NCI-H1930 (cell line): ENCODE measurements around the gene PXK.
"Not testable (repeated sequence)": the region's sequence is repeated elsewhere in the genome, so short reads cannot be mapped to it uniquely, and the experiment has no call there.

Source experiments
- DNase-seq, 2 experiments: peaks; one replicate each; lab custom pipeline; 2025; lab: John Stamatoyannopoulos, UW

Gene PXK

DNA sequence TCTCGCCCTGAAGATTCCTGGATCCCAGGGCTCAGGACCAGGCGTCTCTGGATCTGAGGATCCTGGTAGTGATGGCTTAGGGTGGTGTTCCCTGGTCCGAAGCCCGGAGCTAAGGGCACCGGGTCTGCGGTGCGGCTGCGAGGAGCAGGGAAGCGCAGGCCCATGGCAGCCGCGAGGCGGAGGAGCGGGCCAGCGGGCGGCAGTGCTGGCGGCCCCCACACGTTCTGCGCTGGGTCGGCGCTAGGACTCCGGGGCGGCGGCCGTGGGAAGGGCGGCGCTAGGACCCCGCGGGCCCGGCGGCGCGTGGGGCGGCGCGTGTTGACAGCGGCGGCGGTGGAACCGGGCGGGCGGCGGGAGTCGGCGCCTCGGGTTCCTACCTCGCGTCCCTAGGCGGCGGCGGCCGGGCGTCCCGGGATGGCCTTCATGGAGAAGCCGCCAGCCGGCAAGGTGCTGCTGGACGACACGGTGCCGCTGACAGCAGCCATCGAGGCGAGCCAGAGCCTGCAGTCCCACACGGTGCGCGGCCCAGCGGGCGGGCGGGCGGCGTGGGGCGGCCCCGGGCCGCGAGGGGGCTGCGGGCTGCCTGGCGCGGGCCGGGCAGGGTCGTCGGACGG lies at the start of gene PXK:
Gene PXK (plus strand): TSS at position 318 of the 614 bp plus-strand sequence. CDS start 97 bp downstream, at position 415.
- peak in 1 of 2 experiments; percentile 45 for DNase-seq

DNA sequence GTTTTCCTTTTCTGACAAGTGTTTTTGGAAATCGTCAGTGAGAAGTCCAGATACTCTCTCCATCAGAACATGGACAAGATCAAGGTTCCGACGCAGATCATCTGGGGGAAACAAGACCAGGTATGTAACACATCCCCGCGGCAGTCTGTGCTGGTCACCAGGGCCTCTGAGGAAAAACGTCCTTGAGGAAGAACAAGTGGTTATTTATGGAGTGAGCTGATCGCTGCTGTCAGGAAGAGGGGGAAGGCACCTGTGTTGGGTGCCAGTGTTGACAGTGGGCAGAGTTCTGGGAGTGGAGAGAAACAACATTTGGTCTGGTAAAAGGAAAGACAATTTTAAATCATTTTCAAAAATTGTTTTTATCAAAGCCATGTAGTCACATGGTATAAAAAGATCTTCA lies 47.4 kb upstream of the PXK start:
- DNase-seq, result no peak

DNA sequence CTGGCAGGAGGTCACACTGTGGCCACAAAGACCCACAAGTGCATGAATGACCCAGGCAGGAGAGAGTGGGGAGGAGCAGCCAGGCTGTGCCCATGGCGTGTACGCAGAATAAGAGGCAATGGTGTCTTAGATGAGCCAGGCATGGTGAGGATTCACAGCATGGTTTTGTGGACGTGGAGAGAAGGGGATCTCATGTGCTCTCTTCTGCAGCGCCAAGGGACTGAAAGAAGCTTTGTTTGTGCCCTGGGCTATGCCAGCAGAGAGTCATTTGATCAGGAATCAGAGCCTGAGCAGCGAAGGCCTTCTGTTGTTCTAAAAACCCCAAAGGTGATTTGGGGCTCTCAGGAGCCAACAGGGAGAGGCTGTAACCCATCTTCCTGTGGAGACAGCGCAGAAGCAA lies 45.3 kb upstream of the PXK start:
- DNase-seq, result no peak

DNA sequence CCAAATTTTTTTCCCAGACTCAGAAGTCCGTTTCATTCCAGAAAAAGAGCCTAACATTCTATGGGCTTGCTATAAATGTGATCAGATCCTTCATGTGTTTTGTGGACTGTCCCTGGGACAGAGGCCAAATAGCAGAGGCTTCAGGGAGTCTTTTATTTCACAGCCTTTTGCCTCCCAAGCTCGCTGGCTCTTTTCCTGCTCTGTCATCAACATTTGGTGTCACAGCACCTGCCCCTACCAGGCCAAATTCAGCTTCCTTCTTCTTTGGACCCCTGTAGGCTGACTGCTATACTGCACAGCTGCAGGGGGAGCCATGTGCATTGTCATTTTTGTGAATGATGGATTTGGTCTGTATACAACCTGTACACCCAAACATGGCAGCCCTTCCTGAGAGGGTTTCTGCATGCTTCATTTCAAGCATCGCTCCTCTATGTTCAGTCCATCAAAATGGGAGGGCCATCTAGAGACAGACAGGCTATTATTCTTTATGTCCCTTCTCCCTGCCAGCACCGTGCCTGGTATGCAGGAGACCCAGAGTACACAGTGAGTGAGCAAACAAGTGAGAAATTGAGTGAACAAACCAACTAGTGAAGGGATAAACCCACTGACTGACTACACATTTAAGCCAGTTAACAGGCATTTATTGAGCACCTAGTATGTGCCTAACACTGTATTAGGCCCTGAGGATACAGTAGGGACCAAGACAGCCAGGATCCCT lies 44.5 kb upstream of the PXK start:
- DNase-seq, result no peak

DNA sequence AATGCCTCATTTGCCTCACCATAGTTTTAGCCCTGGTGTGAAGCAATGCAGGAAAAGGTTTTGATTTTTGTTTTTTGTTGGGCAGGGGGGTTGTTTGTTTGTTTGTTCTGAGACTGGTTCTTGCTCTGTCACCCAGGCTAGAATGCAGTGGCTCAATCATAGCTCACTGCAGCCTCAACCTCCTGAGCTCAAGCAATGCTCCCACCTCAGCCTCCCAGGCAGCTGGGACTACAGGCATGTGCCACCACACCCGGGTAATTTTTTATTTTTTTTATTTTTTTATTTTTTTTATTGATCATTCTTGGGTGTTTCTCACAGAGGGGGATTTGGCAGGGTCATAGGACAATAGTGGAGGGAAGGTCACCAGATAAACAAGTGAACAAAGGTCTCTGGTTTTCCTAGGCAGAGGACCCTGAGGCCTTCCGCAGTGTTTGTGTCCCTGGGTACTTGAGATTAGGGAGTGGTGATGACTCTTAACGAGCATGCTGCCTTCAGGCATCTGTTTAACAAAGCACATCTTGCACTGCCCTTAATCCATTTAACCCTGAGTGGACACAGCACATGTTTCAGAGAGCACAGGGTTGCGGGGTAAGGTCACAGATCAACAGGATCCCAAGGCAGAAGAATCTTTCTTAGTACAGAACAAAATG lies 43.6 kb upstream of the PXK start:
- DNase-seq, result not testable (repeated sequence)

DNA sequence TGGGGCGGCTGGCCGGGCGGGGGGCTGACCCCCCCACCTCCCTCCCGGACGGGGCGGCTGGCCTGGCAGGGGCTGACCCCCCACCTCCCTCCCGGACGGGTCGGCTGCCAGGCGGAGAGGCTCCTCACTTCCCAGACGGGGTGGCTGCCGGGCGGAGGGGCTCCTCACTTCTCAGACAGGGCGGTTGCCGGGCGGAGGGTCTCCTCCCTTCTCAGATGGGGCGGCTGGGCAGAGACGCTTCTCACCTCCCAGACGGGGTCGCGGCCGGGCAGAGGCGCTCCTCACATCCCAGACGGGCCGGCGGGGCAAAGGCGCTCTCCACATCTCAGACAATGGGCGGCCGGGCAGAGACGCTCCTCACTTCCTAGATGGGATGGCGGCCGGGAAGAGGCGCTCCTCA lies 42.2 kb upstream of the PXK start:
- not testable (repeated sequence) for DNase-seq

DNA sequence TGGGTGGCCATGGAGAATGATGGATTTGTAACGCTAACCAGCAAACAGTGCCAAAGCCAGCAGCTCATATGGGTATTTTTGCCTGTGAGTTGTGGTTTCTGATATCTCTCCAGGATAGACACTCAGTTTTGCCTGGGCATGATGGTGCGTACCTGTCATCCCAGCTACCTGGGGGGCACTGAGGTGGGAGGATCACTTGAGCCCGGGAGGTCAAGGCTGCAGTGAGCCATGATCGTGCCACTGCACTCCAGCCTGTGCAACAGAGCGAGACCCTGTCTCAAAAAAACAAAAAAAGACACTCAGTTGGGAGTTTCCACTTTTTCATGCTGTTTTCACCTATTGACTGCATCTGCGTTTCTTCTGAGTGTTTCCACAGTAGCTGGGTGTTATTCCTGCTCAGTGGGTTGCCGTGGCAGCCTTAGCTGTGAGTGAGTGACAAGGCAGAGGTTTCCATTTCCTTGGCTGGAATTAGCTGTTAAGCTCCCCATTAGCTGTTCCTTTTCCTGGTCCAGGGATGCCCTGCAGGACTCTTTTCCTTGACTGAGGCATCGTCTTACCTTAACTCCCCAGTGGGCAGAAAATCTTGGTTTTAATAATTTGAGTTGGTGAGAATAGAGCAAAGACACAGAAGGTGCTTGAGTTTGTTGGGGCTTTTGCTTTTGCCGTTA lies 40.9 kb upstream of the PXK start:
- DNase-seq, result no peak

DNA sequence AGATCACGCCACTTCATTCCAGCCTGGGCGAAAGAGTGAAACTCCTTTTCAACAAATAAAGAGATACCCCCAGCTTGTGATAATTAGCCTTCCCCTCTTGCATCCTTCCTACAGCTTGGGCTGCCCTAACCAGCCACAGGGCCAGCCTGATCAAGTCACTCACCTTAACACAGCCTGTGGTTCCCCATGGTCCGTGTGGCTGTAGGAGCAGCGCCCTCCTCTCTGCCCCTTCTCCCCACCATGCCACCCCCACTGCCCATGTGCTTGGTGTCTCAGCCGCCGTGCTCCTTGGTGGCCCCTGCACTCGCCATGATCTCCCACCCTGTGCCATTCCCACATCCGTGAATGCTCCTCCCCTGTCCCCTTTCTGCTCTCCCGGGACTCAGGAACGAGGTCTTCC lies 39.8 kb upstream of the PXK start:
- no peak for DNase-seq

DNA sequence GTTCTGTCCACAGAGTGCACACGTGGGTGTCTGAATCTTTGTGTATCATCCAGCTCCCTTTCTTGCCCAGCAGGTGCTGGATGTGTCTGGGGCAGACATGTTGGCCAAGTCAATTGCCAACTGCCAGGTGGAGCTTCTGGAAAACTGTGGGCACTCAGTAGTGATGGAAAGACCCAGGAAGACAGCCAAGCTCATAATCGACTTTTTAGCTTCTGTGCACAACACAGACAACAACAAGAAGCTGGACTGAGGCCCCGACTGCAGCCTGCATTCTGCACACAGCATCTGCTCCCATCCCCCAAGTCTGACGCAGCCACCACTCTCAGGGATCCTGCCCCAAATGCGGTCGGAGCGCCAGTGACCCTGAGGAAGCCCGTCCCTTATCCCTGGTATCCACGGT lies 39.2 kb upstream of the PXK start:
- no peak for DNase-seq

DNA sequence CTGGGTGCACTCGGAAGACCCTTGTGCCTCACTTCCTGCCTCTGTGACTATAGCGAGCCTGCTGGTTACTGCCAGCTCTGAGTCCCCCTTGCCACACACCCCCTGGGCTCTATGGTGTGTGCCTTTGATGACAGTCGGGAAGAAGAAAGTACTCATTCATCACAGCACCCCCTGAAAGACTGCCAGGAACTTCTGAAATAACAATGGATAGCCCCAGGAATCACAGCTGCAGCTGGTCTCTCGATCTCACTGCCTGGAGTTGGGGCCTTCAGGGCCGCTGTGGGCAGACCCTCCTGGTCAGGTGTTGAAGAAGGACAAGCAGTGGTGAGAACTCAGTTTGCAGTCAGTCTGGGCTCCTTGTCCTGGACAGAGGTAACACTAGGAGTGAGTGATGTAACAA lies 36.4 kb upstream of the PXK start:
- no peak for DNase-seq

DNA sequence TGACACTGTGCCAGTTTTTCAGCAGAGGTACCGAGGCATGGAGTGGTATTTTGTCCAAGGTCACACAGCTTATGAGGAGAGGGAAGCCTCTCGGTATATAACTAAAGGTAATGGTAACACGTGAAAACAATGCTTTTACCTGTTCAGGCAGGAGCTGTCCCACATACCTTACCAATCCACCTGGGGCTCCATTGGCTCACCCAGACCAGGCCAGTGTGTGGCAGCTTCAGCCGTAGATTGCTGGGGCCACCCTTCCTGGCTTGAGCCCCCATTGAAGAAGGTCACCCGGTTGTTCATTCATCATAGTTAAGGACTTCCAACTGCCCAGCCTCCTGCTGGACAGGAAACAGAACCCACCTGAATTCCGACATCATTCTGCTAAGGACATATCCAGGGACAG lies 35.8 kb upstream of the PXK start:
- no peak for DNase-seq

DNA sequence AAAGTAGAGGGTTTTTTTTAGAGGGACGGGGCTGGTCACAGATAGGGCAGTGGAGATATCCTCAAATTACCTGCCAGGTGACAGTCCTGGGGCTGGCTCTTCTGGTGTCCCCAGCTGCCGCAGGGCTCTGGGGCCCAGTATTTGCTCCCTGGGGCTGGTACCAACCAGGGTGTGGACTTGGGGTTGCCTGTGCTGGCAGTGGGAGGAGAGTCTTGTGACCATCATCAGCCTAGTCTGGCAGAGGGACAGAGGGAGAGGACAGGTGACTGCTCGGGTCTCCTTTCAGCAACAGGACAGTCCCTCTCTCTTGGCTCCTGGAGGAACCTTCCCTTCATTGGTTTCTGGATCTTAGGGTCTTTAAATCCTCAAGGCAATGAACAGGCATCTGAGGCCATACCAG lies 34.5 kb upstream of the PXK start:
- no peak for DNase-seq

DNA sequence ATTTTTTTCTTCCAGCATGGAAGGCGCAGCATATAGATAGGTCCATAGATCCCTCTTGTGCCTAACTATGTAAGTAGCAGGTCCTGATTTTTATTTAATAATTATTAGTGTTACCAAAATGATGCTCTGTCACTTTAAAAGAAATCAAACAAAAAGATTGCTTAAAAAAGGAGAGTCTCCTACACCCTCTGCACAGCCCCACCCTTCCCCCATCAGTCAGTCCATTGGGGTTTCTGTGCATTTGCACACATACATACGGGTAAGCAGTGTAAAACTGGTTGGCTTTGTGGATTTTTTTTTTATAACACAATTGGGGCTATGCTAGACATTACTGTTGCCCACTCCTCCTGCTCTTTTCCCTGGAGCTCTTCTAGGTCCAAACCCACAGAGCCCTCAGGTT lies 33.6 kb upstream of the PXK start:
- DNase-seq, result no peak

DNA sequence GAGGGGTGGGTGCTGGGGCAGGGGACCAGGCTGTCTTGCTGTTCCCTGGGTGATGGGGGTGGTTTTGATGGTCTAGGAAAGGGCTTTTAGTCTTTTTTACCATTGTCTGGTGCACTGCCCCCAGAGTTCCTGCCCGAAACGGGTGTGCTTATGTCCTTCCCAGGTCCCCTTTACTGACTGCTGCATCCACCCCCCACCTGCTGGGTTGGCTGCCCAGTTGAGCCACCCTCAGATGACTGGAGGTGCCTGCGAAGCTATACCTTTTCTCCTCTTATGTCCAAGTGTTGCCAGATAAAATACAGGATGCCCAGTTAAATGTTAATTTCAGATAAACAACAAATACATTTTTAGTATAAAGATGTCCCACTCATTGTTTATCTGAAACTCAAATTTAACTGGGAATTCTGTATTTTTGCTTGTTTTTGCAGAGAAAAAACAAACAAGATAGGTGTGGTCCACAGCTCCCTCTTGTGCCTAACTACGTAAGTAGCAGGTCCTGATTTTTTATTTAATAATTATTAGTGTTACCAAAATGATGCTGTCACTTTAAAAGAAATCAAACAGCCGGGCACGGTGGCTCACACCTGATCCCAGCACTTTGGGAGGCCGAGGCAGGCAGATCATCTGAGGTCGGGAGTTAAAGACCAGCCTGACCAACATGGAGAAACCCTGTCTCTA lies 32.7 kb upstream of the PXK start:
- no peak for DNase-seq

DNA sequence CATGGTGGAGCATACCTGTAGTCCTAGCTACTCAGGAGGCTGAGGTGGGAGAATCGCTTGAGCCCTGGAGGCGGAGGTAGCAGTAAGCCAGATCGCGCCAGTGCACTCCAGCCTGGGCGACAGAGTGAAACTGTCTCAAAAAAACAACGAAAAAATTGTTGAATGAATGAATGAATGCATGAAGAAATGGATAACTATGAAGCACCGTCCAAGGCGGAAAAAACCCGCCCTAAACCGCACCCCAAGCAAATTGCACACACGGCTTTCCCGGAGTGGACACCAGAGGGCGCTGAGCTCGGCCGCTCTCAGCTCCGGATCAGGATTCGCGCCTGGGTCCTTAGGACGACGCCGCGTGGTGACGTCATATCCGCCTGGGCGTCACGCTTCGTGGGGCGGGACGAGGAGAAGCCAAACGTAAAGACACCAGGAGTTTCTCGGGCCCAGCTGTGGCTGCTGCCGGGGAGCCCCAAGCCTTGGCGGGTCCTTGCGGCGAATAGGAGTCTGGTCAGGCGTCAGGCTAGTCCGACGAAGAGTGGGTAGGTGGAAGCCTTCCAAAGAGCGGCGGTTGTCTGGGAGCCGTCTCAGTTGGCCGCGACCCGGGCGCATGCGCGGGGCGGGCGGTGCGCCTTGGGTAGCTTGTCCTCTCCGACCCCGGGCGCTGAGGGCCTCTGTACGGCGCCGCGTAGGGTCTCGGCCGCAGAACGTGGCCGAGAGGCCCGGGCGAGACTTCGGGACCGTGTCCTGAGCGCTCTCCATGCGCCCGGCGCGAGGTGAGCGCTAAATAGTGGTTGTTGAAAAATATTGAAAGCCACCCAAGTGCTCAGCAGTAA lies 26.6 kb upstream of the PXK start, which contains the start of the genes HTD2 and RPP14:
Gene HTD2 (plus strand): TSS at position 639 of the 830 bp plus-strand sequence. CDS start 11,094 bp downstream, outside the sequence.
Gene RPP14 (plus strand): TSS at position 364 of the 830 bp plus-strand sequence. CDS start 4,085 bp downstream, outside the sequence.
- DNase-seq, result peak; percentile 80 to 89

DNA sequence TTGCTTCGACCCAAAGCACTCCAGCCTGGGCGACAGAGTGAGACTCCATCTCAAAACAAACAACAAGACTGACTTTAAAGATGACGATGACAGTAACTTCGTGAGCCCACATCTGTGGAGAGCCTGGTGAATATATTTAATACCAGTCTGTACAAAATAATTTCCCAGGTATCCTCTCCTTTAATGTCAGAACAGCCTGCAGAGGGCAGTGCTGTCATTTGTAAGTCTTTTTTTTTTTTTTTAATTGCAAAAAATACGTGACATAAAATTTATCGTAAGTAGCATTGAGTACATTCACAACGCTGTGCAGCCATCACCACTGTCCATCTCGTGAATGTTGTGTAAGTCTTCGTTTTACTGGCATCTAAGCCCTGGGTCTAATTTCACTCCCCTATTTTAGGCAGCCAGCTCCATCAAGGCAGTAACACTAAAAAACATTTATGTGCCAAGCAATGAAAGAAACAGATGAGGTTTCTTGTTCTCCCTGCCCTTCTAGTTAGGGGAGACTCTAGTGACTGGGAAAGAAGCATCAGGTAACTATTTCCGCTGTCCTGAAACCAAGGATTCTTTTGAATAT lies 25.0 kb upstream of the PXK start:
- no peak for DNase-seq

DNA sequence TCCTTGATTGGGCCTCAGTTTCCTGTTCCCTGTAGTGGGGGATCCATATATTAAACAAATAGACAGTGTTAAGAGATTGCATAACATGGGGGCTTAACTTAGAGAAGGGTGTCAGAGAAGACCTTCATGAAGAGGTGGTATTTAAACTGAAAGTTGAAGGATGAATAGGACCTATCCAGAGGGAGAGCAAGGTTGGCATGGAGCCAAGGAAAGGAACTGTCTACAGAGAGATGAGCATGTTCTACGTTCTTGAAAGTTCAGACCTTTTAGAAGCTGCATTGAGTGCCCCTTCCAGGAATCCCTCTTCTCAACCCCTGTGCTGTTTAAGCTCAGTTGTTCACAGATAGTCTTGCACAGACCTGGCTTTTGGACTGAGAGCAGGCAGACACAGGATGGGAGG lies 24.0 kb upstream of the PXK start:
- DNase-seq, result no peak

DNA sequence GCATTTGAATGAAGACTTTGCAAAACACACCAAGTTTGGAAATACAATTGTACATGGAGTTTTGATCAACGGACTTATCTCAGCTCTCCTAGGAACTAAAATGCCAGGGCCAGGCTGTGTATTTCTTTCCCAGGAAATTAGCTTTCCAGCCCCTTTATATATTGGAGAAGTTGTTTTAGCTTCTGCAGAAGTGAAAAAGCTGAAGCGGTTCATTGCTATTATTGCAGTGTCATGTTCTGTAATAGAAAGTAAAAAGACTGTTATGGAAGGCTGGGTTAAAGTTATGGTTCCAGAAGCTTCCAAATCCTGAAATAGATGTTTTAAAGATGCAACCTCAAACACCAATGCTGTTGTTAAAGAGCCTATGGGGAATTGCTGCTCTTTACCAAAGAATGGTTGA lies 14.9 kb upstream of the PXK start:
- DNase-seq, result no peak

DNA sequence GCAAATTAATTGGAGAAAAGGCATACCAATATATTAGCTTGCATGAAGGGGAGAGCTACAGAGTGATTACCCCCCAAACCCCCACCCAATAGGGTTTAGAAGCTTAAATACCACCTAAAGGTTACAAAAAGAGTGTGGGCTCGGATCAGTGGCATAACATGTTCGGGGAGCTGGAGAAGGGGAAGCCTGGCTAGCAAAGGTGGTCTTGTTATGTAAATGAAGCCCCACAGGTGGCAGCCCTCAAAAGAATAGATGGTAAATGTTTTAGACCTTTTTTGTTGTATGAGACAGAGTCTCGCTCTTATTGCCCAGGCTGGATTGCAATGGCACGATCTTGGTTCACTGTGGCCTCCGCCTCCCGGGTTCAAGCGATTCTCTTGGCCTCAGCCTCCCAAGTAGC lies 10.9 kb upstream of the PXK start:
- no peak for DNase-seq

DNA sequence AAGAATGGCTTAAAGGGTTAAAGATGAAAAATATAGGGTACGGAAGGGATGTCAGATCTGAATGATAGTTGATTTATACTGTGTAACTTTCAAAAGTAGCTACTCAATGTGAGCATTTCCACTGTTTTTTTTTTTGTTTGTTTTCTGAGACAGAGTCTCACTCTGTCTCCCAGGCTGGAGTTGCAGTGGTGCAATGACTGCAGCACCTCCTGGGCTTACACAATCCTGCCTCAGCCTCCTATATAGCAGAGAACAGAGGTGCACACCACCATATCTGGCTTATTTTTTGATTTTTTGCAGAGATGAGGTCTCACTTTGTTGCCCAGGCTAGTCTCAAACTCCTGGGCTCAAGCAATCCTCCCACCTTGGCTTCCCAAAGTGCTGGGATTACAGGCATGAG lies 9.9 kb upstream of the PXK start:
- no peak for DNase-seq
